NCI-H146 treated with DMSO at 0.1 percent for 48 hours (cell line): ENCODE data around the gene RNASEH2C.
"Not testable (repeated sequence)": the region's sequence is repeated elsewhere in the genome, so short reads cannot be mapped to it uniquely, and the experiment has no call there.

Source experiments
- DNase-seq: peaks from one replicate; lab custom pipeline; 2025; ENCODE audit not compliant: unreplicated experiment; lab: John Stamatoyannopoulos, UW

Gene RNASEH2C

DNA sequence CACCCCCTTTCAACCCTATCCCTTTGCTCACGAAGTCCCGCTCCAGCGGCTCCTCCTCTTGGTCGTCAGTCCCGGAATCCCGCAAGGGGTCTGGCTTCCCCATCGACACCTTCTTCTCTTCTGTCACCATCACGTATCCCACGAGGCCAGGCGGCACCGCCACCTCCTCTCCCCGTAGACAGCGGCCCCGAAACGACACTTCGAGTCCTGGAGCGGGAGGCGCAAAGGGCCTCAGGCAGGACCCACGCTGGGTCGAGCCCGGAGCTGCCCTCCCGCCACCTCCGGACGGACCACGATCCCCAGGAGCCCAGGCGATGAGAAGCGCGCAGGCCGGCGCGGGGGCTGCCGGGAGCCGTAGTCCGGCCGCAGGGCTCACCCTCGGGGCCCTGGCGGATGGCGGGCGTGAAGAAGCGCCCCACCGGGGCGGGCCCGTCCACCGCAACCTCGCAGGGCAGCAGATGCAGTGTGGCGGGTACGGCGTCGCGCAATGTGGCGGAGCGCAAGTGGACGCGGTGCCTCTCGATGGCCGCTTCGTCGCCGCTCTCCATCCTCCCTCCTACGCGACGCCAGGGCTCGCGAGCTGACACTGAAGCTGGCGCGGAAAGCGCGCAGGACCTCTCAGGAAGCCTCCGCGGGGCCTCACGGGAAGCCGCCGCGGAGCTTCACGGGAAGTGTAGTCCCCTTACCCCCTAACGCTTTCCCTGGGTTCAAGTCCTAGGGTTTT lies at the start of gene RNASEH2C:
TSS of gene RNASEH2C (minus strand) at position 588 of the 724 bp plus-strand sequence. CDS start at position 548, 40 bp downstream.
- DNase-seq, result peak; percentile 68

DNA sequence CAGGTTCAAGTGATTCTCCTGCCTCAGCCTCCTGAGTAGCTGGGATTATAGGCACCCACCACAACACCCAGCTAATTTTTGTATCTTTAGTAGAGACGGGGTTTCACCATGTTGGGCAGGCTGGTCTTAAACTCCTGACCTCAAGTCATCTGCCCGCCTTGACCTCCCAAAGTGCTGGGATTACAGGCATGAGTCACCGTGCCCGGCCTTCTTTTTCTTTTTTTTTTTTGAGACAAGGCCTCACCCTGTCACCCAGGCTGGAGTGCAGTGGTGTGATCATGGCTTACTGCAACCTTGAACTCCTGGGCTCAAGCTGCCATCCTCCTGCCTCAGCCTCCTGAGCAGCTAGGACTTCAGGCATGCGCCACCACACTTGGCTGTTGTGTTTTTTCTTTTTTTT lies 47.2 kb upstream of the RNASEH2C start:
- DNase-seq, result not testable (repeated sequence)

DNA sequence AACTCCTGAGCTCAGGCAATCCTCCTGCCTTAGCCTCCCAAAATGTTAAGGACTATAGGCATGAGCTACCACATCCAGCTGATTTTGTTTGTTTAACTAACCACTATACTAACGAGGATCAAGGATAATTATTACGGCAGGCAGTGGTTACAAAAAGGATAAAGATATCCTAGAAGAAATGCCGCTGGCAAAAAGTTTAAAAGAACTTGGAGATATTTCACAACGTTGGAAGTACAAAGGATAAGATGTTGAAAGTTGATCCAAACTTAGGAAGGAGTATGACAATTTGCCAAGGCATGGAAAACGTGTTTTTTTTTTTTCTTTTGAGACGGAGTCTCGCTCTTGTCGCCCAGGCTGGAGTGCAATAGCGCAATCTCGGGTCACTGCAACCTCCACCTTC lies 46.8 kb upstream of the RNASEH2C start:
- no peak for DNase-seq

DNA sequence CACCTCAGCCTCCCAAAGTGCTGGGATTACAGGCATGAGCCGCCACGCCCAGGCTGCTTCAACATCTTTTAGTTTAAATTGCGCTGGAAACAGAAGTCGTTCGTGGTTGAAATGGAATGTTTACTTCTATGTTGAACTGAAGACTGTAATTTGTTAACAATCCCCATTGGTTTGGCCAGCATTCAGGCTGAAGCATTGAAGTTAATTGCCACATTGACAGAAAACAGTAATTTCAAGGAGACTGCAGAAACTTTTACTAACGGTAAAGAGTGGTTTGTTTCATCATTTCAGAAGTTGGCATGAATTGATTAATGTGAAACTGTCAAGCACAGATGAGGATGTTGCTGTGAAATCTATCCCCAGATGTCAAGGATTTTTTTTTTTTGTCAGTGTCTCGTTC lies 45.9 kb upstream of the RNASEH2C start:
- DNase-seq, result no peak

DNA sequence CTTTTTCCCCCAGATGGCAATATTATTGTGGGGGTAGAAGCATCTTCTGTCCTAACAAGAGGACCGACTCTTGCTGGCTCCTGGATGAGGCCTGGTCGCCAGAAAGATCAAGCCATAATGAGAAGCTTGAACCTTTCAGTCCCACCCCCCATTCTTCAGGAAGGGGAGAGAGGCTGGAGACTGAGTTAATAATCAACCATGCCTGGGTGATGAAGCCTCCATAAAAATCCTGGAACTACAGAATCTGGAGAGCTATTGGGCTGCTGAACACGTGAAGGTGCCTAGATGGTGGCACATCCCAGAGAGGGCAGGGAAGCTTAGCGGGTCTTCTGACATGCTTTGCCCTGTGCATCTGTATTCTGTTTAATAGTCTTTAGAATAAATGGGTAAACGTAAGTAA lies 43.8 kb upstream of the RNASEH2C start:
- no peak for DNase-seq

DNA sequence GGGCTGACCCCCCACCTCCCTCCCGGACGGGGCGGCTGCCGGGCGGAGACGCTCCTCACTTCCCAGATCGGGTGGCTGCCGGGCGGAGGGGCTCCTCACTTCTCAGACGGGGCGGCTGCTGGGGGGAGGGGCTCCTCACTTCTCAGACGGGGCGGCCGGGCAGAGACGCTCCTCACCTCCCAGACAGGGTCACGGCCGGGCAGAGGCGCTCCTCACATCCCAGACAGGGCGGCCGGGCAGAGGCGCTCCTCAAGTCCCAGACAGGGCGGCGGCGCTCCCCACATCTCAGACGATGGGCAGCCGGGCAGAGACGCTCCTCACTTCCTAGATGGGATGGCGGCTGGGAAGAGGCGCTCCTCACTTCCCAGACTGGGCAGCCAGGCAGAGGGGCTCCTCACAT lies 42.2 kb upstream of the RNASEH2C start:
- not testable (repeated sequence) for DNase-seq

DNA sequence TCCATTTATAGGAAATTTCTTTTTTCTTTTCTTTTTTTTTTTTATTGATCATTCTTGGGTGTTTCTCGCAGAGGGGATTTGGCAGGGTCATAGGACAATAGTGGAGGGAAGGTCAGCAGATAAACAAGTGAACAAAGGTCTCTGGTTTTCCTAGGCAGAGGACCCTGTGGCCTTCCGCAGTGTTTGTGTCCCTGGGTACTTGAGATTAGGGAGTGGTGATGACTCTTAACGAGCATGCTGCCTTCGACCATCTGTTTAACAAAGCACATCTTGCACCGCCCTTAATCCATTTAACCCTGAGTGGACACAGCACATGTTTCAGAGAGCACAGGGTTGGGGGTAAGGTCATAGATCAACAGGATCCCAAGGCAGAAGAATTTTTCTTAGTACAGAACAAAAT lies 41.6 kb upstream of the RNASEH2C start:
- not testable (repeated sequence) for DNase-seq

DNA sequence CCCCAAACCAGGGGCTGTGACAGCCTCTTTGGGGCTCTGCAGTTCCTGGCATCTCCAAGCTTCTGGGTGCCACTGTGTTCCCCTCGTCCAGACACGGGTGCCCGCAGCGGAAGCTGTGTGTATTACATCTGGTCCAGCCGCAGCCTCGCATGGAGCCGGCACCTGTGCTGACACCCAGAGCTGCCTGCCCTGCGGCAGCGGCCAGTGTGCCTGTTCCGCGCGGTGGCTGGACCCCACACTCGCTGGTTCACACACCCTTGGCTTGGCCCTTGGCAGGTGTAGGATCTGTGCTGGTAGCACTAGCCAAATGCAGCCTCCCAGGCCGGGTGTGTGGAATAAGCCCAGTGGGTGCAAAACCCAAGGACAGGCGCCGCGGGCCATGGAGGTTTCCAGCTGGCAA lies 24.5 kb upstream of the RNASEH2C start:
- no peak for DNase-seq

DNA sequence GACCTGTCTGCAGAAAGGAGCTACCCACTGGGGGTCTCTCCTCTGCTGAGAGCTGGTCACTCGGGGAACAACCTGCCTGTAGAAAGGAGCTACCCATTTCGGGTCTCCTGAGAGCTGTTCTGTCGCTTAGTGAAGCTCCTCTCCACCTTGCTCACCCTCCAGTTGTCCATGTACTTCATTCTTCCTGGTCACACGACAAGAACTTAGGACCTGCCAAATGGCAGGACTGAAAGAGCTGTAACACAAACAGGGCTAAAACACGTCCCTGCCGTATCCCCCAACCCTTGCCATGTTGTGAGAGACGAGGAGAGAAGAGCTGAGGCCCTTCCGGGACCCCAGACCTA lies 24.1 kb upstream of the RNASEH2C start:
- DNase-seq, result no peak

DNA sequence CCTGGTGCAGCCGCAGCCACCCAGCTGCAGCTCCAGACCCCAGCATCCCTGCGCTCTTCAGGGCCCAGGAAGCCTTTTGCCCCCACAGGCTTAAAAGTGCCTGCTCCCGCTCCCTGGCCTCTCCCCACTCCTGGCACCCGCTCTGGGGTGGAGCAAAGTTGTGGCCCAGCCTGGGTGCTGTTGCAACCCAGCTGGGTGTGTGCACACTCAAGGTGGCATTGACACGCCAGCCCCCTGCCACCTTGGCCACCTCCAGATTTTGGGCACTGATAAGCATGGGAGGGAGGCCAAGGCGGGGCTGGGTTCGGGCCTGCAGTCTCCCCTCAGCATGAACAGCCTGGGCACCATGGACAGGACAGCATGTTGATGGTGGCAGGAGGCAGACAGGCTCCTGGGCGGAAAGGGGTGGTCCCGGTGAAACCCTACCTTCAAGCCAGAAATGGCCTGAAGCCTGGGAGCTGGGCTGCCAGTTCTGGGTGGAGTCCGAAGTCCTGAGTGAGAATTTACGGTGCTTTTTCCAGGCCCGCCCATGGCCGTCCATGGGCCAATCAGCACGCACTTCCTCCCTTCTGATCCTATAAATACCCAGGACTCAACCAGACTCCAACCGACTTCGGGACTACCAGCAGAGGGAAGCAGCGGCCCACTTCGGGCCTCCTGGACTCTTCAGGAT lies 23.6 kb upstream of the RNASEH2C start:
- DNase-seq, result peak; percentile 23

DNA sequence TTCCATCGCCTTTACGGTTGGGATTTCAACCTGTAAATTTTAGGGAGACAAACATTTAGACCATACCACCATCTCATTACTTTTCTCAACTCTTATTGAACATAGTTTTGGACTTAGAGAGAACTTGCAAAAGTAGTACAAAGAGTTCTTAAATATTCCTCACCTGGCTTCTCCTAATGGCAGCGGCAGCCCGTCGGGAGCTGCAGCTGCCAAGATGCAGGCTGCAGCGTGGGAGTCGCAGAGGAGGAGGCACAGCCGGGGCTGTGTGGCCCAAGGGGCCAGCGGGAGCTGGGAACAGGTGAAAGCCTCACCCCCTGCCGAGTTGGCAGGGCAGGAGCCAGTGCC lies 23.1 kb upstream of the RNASEH2C start:
- no peak for DNase-seq

DNA sequence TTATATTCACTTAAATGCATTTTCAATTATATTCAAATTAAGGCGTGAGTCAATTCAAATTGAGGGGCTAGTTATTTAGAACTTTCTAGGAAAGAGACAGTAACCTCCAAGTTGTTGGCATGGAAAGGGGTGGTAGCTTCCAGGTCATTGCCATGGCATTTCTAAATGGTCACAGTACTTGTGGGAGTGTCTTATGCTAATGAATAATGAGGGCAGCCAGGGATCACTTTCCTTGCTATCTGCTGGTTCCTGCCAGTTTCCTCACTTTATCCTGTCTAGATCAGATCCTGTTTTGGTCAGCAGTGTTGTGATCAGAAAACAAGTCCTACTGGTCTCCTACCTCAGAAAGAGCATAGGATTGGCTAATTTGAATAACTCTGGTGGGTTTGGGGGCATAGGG lies 21.8 kb upstream of the RNASEH2C start:
- no peak for DNase-seq

DNA sequence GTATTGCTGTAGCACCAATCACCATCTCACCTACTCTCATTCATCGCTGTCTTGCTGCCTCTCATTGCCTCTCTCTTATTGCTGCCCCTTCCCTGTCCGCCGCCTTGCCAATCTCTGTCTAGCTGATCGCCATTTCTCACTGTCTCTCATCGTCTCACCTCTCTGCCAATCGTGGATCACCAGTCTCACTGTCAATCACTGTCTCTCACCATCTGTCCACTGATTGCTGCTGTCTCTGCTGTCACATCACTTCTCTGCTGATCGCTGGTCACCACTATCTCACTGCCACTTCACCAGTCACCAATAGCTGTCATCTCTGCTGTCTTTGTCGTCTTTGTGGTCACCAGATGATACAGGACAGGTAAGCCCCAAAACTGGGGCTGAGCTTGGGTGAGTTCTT lies 20.6 kb upstream of the RNASEH2C start:
- no peak for DNase-seq

DNA sequence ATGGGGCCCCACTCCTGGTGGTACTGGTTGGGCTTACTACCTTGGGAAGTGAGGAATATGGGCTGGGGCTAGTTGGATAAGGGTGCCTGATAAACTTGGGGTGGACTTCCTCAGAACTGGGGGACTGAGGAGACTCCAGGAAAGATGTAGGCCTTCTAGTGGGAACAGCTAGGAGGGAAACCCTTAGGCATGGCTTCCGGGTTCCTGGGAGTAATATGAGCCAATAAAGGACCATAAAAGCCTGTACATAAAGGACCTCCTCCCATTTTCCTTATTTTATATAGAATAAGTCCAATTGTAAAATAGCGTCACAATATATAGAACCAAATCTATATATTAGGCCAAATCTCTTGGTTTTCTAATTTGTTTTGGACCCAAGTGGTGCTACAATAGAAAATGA lies 18.4 kb upstream of the RNASEH2C start:
- no peak for DNase-seq

DNA sequence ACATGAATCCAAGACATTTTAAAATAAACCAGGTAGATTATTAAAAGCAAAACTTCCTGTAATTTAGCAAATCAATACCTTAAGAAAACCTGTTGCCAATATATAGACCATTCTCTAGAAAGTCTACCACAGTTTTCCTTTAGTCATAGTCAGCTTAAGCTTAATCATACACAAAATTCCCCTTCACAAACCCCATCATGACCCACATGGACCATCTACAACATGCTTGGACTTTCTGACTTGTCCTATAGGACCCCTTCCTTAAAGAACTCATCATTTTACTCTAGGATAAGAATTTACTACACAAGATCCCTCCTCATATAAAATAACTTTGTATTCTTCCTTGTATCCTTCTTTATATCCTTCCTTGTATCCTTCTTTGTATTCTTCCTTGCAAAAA lies 16.2 kb upstream of the RNASEH2C start:
- DNase-seq, result no peak

DNA sequence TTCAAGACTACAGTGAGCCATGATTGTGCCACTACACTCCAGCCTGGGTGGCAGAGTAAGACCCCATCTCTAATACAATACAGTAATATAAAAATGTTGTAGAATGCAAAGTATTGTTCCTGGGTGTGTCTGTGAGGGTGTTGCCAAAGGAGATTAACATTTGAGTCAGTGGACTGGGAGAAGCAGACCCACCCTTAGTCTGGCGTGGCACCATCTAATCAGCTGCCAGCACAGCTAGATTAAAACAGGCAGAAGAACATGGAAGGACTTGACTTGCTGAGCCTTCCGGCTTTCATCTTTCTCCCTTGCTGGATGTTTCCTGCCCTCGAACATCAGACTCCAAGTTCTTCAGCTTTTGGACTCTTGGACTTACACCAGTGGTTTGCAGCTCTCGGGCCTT lies 14.5 kb upstream of the RNASEH2C start:
- DNase-seq, result not testable (repeated sequence)

DNA sequence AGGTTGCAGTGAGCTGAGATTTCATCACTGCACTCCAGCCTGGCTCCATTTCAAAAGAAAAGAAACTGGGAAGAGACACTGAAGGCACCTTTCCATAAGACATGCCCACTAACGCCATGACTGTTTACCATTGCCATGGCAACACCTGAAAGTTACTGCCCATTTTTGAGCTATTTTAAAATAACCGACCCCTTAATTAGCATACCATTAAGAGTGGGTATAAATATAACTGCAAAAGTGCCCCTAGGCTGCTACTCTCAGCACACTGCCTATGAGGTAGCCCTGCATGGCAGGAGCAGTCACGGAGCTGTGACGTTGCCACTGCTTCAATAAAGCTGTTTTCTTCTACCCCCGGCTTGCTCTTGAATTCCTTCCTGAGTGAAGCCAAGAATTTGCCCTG lies 9.9 kb upstream of the RNASEH2C start:
- DNase-seq, result no peak

DNA sequence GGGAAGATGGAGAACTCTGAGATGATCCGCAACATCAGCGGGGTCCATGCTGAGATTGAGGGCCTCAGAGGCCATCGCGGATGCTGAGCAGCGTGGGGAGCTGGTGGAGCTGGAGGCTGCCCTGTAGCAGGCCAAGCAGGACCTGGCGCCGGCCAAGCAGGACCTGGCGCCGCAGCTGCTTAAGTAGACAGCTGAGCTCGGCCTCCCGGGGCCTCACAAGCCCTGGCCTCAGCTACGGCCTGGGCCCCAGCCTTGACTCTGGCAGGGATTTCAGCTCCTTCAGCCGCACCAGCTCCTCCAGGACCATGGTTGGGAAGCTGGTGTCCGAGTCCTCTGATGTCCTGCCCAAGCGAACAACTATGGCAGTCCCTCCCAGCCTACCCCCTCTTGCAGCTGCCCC lies 7.3 kb upstream of the RNASEH2C start:
- DNase-seq, result no peak

DNA sequence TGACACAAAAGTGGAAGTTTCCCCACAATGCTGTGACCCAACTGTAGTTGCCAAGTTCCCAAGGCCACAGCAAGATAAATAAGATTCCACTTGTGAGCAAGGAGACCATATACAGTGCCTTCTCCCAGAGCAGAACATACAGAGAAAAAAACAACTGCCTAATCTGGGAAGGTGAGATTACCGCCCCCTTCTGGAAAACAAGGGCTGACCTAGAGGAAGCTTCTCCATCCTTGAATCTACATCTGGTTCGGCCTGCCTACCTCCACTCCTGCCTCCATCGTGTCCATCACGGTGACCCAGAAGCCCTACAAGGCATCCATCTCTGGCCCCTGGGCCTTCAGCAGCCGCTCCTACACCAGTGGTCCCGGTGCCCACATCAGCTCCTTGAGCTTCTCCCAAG lies 6.1 kb upstream of the RNASEH2C start:
- no peak for DNase-seq

DNA sequence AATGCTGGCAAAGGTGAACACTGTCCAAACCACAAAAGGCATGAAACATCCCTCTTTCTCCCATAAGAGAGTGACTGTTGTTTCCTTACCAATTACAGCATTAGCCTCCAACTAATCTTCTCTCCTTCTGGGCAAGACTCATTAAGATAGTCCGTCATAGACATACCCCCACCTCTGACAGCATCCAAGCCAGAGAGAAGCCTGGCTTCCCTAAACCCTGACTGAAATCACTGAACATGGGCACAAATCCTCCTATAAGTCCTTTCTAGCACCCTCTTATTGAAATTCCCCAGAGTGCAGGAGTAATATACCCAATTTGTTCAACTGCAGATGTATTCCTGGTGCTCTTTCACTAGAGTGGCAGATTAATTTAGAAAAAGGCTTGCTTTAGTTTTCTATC lies 1.7 kb upstream of the RNASEH2C start:
- DNase-seq, result no peak

DNA sequence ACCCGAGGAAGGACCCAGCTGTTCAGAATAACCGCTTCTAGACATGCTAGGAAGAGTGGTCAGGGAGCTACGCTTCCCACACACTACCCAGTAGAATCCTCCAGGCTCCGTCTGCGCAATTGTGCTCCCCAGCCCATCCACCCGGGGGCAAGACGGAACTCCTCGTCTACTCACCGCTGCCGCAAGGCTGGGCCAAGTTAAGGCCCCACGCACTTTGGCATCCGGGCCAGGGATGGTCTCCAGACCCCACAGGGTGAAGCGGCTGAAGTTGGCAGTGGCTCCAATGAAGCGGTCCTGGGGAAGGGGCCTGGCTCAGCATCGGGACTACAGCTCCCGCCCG lies 757 bp downstream of the RNASEH2C start:
- DNase-seq, result no peak

DNA sequence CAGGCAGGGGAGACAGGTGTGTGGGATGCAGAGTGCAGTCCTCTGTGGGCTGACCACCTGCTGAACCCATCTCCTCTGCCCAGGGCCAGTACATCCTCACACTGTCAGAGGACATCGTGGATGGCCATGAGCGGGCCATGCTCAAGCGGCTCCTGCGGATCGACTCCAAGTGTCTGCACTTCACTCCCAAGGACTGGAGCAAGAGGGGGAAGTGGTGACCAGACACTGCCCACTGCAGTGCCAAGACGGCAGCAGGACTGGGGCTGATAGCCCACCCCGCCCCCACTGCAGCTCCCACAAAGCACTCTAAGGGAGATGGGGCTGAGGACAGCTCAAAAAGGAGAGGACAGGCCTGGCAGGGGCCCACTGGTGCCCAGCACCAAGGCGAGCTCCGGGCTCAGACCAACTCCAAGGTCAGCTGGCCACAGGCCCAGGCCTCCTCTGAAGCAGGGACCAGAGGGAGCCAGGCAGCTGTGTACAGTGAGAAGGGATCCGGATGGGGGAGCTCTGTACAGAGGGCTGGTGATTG lies 1.6 kb downstream of the RNASEH2C start:
- DNase-seq, result no peak

DNA sequence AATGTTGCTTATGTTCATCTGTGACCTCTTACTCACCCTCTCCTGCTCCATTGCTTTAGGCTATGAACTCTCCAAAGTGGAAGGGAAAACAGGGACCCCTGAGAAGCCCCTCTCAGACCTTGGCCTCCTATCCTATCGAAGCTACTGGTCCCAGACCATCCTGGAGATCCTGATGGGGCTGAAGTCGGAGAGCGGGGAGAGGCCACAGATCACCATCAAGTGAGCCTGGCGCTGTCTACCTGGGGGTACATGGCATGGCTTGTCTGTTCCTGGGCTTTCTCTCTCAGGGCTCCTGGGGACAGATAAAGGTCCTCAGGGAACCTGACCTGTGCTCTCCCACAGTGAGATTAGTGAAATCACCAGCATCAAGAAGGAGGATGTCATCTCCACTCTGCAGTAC lies 2.1 kb downstream of the RNASEH2C start:
- DNase-seq, result no peak
